ENCODE results near the gene CITED4.

GRCh38 chr1:40834968-40835545 is 27.1 kb downstream of the CITED4 start:
- TF ChIP-seq CTCF (conservative IDR thresholded peaks at IDR 0.05; ENCODE audit: low read length) (no peak), EZH2phosphoT487 (IDR thresholded peaks at IDR 0.05; ENCODE audit: borderline replicate concordance, low read depth, low read length) (no peak)
